ENCODE results near the gene MPC1L. TPM values are rescaled to one million over a fixed set of nuclear protein-coding genes. Genes with fewer than 3 reads are reported as not detected.

MPC1L gene
- total and polyA plus RNA-seq, 9 of the 15 experiments (the other 6 are each of a cell fraction or from before 2014, with no cell fraction given): not detected

DNA sequence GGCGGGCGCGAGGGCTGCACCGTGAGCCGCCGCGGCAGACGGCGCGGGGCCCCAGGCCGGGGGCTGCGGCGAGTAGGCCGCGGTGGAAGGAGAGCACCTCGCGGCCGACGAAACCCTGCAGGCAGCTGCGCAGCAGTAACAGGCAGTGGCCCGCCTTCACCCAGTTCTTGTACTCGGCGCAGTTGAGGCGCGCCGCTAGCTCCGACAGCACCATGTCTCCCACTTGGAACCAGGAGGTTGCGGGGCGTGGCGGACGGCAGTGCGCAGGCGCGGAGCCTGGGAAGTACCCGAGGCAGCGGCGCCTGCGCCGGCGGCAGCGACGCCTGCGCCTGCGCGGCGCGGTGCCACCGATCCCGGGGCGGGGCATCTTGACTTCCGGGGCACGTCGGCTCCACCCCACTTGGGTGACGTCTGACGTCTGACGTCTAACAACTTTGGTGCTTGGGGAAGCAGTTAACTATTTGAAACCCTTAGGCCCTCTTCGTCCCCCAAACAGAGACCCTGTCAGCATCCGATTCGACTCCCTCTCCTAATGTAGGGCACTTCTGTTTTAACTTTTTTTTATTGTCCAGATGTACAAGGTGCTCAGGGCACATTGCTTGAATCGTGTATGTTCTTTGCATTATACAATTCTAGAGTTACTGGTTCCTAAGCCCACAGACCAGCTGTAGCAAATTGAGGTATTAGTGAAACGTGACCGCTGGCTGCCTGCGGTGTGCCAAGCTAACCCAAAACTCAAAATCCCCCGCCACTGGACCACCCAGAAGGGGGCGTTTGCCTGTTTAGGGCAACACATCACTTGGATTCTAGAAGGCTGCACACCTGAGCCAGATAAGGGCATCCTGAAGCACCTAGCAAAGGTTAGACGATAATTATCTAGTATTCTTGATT, 24.3 kb downstream of the MPC1L start, which contains the start of gene CXorf38 (continued):
- TF ChIP-seq CREB1 (IDR thresholded peaks at IDR 0.05) (peak; percentile 69), CREB1 (CRISPR knock-in tag; IDR thresholded peaks at IDR 0.05) (peak; percentile 64), HDAC3 (IDR thresholded peaks at IDR 0.05; ENCODE audit: borderline replicate concordance, partially characterized antibody) (no peak), POU5F1 (IDR thresholded peaks at IDR 0.05; ENCODE audit: borderline replicate concordance, low read depth, low read length, partially characterized antibody) (peak; percentile 95), TGIF2 (CRISPR knock-in tag; IDR thresholded peaks at IDR 0.05) (no peak), FIP1L1 (IDR thresholded peaks at IDR 0.05; ENCODE audit: low read depth, low read length, poor library complexity, severe bottlenecking) (peak; percentile 68), POLR2G (IDR thresholded peaks at IDR 0.05; ENCODE audit: low read depth, low read length) (peak; percentile 79), TAF7 (tag; IDR thresholded peaks at IDR 0.05) (no peak), XRCC3 (IDR thresholded peaks at IDR 0.05) (no peak), CCNT2 (IDR thresholded peaks at IDR 0.05; ENCODE audit: borderline replicate concordance, extremely low read depth, insufficient read length, low read depth, low read length) (peak; percentile 80), MAZ (CRISPR knock-in tag; conservative IDR thresholded peaks at IDR 0.05 in 1 of 2, IDR thresholded peaks at IDR 0.05 in 1 of 2) (no peak), ETV1 (tag; conservative IDR thresholded peaks at IDR 0.05; ENCODE audit: low read depth) (0 out of 2 replicates have a peak, but pooled peaks have one; percentile 21), NFE2 (IDR thresholded peaks at IDR 0.05; ENCODE audit: low read depth) (0 out of 2 replicates have a peak, but pooled peaks have one; percentile 2), MEIS2 (IDR thresholded peaks at IDR 0.05; ENCODE audit: partially characterized antibody) (peak; percentile 99), RBM22 (IDR thresholded peaks at IDR 0.05; ENCODE audit: low read depth, low read length, poor library complexity, severe bottlenecking) (peak; percentile 66), FUS (optimal IDR thresholded peaks at IDR 0.05; ENCODE audit: low read depth, low read length) (no peak)
- TF ChIP-seq, protein P1, sequence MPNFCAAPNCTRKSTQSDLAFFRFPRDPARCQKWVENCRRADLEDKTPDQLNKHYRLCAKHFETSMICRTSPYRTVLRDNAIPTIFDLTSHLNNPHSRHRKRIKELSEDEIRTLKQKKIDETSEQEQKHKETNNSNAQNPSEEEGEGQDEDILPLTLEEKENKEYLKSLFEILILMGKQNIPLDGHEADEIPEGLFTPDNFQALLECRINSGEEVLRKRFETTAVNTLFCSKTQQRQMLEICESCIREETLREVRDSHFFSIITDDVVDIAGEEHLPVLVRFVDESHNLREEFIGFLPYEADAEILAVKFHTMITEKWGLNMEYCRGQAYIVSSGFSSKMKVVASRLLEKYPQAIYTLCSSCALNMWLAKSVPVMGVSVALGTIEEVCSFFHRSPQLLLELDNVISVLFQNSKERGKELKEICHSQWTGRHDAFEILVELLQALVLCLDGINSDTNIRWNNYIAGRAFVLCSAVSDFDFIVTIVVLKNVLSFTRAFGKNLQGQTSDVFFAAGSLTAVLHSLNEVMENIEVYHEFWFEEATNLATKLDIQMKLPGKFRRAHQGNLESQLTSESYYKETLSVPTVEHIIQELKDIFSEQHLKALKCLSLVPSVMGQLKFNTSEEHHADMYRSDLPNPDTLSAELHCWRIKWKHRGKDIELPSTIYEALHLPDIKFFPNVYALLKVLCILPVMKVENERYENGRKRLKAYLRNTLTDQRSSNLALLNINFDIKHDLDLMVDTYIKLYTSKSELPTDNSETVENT (CRISPR knock-in tag; IDR thresholded peaks at IDR 0.05): peak; percentile 64; the same call in 1 of the 2 replicates
- TF ChIP-seq, protein P2, sequence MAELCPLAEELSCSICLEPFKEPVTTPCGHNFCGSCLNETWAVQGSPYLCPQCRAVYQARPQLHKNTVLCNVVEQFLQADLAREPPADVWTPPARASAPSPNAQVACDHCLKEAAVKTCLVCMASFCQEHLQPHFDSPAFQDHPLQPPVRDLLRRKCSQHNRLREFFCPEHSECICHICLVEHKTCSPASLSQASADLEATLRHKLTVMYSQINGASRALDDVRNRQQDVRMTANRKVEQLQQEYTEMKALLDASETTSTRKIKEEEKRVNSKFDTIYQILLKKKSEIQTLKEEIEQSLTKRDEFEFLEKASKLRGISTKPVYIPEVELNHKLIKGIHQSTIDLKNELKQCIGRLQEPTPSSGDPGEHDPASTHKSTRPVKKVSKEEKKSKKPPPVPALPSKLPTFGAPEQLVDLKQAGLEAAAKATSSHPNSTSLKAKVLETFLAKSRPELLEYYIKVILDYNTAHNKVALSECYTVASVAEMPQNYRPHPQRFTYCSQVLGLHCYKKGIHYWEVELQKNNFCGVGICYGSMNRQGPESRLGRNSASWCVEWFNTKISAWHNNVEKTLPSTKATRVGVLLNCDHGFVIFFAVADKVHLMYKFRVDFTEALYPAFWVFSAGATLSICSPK (IDR thresholded peaks at IDR 0.05; ENCODE audit: borderline replicate concordance): no peak
- TF ChIP-seq, protein P3, sequence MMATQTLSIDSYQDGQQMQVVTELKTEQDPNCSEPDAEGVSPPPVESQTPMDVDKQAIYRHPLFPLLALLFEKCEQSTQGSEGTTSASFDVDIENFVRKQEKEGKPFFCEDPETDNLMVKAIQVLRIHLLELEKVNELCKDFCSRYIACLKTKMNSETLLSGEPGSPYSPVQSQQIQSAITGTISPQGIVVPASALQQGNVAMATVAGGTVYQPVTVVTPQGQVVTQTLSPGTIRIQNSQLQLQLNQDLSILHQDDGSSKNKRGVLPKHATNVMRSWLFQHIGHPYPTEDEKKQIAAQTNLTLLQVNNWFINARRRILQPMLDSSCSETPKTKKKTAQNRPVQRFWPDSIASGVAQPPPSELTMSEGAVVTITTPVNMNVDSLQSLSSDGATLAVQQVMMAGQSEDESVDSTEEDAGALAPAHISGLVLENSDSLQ (IDR thresholded peaks at IDR 0.05): peak; percentile 73
- TF ChIP-seq, protein P4, sequence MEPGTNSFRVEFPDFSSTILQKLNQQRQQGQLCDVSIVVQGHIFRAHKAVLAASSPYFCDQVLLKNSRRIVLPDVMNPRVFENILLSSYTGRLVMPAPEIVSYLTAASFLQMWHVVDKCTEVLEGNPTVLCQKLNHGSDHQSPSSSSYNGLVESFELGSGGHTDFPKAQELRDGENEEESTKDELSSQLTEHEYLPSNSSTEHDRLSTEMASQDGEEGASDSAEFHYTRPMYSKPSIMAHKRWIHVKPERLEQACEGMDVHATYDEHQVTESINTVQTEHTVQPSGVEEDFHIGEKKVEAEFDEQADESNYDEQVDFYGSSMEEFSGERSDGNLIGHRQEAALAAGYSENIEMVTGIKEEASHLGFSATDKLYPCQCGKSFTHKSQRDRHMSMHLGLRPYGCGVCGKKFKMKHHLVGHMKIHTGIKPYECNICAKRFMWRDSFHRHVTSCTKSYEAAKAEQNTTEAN (CRISPR knock-in tag; IDR thresholded peaks at IDR 0.05): no peak
